SKM-1 treated with dmso at 0.1 percent for 144 hours (cell line): Measurements from ENCODE around the gene PEX16.

Experiments used
- DNase-seq: peaks from one replicate; lab custom pipeline; 2025; ENCODE audit not compliant: unreplicated experiment; lab: John Stamatoyannopoulos, UW

The PEX16 gene

DNA sequence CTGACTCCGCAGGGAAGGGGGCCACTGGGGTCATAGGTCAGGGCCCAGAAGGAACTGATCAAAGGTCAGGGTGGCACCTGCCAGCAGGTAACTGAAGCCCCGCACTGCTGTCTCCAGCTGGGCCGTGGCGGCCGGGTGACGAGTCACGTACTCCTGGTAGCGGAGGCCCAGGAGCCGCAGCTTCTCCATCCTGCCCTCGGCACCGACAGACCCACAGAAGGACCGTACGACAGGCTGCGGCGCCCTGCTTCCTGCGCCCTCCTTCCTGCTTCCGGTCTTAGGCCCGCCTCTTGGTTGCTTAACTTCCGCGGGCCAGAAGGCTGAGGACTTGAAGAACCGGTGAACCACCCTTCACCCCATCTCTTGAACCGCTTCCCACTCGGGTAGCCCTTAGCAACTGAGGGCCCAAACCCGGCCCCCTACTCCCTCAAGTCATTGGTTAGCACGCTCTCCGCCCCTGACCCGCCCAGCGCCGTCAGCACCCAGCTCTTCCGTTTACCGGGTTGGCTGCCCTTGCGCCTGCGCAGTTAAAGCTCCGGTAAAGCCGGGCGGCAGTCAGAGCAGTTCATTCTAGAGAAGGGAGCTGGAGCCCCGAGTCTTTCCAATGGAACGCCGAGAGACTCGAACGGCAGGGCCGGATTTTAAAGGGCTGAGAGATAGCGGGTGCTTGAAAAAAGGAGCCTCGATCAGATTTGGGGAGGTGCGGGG, at the start of gene PEX16:
TSS of gene PEX16 (minus strand) at position 255 of the 708 bp plus-strand sequence. CDS start at position 189, 66 bp downstream.
- DNase-seq = peak; percentile 99

DNA sequence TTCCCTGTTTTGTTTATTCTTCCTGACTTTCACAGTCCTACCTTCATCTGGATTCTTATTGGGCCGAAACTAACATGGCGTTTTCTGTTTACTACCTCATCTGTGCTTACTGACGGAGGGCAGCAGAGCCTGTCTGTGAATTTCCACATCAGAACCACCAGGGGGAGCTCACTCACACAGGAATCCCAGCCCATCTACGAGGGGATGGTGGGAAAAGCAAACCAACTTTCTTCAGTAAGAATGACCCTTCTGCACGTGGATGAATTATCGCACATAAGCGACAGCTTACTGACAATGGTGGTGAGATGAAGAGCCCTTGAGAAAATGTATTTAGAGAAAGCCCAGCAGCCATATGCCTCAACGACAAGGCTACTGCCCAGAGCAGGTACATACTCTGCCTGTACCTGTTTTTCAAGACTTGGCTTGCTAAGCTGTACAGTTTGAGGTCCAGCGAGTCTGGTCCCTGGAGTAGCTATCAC, 47.3 kb upstream of the PEX16 start:
- peak; percentile 40 for DNase-seq

DNA sequence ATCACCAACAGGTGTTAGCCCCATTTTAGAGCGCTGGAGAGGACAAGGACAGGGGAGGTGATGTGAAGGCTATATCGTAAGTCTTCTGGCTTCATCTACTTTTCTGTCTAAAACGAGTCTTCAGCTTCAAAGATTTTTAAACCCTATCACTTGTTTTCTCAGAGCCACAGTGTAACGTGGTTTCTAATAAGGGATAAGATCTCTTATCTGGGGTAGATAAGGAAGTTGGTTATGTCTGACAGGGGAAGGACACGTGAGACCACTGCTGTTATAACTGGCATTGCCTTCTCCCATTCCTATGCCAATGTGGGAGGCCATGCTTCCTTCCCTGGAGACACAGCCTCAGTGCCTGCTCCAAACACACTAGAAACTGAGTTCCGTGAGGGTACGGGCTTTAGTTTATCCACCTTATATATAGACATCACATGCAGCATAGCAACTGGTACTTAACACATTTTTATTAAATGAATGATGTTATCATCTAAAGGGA, 44.1 kb upstream of the PEX16 start:
- no peak for DNase-seq

DNA sequence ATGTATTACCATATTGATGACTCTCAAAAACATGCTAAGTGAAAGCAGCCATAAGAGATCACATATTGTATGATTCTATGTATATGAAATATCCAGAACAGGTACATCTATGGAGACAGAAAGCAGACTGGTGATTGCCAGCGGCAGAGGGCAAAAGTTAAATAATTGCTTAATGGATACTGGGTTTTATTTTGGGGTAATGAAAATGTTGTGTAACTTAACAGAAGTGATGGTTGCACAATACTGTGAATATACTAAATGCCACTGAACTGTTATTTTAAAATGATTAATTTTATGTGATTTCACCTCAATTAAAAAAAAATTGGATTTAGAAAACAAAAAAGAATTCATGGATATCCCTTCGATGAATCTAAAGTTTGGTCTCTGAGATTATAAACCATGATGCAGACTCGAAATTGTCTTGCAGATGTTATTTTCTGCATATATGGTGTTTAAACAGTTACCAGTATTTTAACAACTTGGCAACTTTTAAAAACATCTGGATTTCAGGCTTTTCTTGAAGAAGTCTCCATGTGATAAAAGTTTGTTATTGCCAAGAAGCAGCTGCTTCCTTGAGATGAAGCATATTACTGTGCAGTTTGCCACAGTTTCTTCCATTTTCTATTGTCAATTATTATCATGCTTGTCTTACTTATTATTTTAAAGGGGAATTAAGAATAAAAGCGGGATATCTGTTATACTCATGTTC, 42.9 kb upstream of the PEX16 start:
- no peak for DNase-seq

DNA sequence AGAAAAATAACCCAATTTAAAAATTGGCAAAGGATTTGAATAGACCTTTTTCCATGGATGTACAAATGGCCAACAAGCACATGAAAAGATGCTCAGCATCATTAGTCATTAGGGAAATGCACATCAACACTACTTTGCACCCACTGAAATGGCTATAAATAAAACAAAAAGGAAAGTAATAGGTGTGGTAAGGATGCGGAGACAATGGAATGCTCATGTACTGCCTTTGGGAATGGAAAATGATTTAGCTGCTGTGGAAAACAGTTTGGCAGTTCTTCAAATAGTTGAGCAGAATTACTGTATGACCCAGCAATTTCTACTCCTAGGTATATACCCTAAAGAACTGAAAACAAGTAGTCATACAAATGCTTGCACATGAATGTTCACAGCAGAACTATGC, 42.2 kb upstream of the PEX16 start:
- no peak for DNase-seq

DNA sequence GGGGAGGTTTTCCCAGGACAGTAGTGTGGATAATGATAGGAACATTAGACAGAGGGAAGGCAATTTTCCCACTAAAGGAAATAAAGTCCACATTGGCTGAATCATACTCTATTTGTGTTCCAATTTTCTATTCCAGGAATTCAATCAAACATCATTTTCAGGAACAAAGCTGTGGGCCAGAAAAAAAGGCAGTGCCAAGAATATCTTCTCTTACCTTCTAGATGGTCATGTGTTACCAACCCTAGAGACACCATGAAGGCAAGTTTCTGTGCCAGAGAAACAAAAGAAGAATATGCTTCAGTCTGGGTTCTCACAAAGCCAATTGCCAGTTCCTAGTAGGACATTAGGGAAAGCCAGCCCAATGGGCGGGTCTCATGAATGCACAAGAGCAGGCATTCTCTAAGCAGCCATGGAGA, 32.3 kb upstream of the PEX16 start:
- DNase-seq = no peak

DNA sequence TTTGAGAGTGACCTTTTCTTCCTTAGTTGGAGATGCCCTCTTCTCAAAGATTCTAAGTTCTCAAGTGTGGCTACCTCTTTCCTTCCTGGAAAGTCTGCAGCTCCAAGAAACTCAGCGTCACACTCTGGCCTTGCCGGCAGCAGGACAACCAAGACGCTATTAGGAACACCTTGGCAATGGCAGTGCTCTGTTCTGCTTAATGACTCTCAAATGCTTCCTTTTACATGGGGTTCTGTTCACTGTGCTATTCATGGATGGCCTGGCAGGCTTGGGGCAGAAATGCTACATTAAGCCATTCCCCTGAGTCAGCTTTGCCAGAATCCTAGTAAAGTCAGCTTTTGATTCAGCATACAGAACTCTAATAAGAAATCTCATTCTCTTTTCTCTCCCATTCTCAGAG, 30.7 kb upstream of the PEX16 start:
- DNase-seq = no peak

DNA sequence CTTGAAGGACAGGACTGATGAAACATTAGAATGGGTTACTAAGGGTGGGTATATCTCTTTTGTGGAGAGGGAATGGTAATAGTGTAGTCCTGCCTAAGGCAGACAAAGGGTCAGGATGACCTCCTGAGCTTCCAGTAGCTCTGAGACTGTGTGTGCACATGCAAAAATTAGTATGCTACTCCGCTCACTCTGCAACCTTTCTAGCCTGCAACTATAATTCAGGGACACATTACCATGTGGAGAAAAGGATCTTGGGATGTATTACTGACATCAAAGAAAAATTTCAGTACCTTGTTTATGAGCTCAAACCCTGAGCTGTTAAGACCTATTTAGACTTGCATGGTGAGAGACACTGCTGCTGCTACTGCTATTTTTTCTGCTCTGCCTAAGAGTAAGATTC, 30.2 kb upstream of the PEX16 start:
- DNase-seq = no peak

DNA sequence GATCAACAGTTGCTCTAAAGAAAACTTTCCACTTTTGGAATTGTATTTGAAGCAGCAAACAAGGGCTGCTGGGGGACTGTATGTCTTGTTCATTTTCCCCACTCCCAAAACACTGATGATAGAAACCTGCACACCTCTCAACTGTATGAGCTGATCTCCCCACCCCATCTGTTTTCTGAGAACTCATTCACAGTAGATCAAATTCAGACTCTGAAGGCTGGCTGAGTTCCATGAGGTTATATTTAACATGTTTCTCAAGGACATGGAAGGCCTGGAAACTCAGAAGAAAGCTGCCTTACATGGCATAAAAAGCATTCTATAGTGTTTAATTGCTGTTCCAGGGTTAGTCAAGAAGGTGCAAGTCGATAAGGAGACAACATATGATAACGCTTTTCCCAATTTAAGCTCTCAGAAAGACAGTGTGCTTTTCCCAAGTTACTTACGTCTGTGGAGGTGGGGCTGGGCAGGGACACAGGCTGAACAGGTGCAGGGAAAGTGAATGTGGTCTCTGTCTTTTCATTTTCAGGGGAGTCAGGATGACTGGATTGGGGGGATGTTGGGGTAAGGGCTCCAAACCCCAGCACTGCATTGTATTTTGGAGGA, 27.8 kb upstream of the PEX16 start:
- DNase-seq = no peak

DNA sequence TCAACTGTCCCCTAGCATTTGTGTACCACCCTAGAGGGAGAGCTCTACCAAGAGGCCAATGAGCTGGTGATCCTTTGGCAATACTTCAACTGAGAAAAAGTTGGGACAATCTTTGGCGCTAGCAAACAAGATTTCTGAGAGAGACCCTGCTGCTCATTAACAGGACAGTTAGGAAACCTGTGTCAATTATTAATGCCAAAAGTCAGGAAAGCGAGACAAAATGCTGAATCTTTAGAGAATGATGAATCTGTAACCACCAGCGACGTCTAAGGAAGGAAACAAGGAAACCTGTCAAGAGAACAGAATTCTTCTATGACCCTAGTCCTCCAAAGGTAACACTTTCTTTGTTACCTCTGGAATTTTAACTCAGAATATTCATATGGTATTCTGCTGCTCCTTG, 24.7 kb upstream of the PEX16 start:
- DNase-seq = no peak

DNA sequence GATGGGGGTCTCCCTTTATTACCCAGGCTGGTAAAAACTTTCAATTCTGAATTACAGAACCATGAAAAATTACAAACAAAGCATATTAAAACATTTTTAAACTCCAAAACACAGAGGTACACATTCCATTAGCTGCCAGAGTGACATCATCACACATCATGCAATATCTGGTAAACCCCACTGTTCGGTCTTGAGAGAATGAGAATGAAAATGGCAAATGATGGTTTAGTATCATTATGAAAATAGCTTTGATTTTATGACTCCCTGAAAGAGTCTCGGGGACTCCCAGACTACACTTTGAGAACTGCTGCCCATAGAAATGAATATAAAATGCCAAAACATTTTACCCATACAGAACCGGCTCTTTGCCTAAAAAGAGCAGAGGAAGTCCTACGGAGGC, 23.6 kb upstream of the PEX16 start:
- no peak for DNase-seq

DNA sequence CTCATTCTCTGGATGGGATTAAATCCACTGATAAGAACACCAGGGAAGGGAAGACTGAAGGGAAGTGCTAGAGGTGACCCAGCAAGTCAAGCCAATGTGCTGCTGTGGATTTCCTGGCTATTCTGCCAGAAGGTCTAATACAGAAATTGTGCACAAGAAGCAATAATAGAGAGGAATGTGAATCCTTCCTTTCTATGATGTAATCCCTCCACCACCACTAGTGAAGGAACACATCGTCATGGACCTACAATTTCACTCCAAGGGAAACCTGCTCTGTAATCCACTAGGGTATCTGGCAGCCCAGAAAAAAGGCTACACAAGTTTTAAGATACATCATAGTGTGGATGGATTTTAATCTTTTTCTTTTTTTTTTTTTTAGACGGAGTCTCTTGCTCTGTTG, 22.2 kb upstream of the PEX16 start:
- DNase-seq = no peak

DNA sequence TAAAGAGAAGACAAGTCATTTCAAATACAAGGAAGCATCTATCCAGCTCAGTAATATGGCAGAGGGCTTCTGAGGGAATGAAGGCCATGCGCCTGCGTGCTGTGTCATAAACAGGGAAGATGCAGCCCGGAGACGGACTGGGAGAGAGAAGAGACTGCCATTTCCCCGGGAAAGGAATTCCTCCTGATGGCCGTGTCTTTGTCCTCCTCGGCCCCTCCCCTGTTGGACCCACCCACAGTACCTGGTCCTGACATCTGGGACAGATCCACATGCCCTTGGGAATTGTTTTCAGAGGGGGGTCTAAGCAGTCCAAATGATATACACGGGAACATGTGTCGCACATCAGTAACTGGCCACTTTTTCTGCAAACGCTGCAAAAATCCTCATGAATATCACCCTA, 20.2 kb upstream of the PEX16 start:
- no peak for DNase-seq

DNA sequence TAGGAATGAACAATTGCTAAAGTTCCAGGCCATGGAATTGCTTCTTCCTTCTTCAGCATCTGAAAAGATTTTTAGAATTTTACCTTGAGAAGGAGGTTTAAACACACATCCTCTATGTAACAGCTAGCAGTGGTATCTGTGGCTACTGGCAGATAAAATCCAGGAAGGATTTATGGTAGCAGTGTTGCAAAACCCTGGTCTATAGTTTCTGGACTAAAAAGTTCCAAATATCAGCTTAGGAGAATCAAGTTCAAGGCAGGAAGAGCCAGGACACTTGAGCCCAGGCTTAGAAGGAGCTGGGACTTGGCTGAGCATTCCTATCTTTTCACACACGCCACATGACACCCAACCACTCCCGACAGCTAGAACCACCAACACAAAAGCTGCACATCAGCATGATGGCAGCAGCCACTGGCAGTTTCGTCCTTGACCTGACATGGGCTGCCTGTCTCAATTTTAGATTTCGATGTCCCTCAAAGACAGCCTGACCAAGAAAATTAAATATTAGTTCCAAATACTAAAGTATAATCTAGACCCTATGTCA, 18.9 kb upstream of the PEX16 start:
- no peak for DNase-seq

DNA sequence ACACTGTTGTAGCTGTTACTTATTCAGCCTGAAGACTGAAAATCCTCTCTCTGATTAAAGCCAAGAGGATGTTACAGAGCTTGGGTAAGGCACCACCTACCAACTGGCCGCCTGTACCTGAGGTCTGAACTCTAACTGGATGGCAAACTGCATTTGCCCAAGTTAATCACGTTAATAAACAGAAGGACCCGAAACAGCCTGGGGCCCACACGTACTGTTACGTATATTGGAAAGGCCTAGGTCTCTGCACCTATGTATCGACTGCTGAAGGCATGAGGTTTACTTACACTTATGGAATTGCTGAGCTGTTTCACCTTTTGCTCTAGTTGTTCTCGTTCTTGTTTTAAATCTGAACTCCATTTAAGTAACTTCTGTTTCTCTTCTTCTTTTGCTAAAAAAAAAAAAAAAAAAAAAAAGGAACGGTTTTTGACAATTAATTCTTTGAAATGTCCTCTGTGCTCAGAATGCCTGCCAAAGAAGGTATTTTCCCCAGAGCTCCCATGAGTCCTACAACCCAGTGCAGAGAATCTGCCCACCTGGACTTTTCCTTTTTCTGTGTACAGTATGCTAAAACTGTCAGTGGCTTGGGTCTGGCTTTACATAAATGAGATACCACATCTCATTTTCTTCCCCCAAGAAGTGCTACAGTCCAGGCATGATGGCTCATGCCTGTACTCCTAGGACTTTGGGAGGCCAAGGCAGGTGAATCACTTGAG, 17.8 kb upstream of the PEX16 start:
- DNase-seq = no peak

DNA sequence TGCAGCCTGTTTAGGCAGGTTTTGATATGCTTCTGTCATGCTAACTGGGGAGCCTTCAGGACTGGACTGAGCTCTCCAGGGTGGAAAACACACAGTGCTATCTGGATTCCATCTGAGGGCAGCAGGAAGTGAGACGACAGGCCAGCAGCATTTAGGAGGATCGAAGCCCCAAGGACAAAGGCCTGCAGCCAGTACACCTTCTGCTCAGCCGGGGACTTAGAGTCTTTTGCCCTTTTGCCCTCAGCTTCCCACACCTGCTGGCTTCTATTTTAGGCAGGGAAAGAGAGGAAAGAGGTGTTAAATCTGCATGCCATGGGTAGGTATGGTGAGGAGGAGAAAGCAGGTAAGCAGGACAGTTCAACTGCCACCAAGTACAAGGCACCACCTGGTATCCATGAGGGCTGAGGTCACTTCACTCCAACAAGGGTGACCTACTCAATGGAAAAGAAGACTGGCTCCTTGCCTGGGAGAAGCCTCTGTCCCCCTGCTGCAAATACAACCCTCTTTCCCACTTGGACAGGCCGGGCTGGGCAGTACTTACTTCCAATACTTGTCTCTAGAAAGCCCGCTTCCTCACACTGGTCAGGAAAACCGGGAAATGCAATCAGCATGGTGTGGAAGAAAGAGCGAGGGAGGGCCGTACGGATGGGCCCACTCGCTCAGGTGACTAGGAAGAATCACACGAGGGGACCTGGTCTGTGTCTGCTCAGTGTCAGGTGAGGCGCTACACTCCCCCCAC, 17.1 kb upstream of the PEX16 start:
- no peak for DNase-seq

DNA sequence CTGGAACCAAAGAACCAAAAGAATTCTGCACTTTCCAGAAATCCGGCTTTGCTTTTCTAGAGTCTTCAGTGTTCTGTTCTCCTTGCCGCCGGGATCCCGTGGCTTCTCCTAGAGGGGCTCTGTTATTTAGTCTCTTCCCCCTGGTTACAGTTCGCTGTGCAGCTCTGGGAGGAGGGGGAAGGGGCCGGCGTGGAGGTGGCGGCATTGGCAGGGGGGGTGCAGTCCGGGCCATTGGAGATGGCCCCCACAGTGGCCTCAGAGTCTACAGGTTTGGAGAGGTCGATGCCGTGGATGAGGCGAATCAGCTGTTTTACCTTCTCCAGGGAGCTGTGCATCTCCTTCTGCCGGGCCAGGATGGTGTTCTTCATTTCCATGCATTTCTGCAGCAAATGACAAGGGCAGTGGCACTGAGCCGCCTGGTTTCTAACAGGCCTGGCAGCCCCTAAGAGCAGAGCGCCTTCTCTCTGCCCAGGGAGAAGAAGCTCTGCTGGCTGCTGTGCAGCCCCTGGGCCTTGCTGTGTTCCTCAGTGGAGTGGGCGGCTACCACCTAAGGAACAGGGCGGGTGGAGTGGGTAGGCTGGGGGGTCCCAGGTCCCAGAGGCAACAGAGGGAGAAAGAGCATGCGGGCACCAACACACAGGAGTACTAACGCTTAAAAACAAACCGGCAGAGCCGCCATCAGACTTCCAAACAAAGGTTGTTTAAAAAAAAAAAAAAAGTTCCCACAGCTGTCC, 16.3 kb upstream of the PEX16 start:
- DNase-seq = no peak

DNA sequence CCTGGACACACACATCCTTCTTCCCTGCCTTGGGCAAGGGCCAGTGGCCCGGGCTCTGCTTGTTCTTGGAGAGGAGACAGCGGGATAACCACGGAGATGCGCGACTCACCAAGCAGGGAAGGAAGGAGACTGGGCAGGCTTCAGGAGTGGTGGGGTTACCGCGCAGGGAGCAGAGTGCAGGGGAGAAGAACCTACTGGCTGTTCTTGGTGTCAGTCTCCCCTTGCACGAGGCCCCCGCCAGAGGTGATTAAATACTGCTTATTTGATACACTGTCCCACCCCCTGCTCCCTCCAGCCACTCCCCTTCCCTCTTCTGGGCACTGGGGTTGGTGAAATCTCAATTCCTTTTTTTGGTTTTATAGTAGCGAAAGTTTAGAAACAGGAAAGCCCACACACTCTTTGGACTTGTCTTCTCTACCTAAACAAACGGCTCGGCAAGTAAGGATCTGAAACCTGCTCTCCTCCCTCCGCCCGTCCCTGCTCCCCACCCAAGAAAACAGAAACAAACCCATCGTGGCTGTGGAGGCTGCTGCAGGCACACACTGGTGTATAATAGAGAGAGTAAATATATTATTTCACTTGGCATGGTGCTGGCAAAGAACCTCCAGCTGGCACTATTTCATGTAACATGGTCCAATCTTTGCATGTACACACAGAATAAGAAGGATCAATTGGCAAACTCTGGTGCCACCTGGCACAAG, 15.6 kb upstream of the PEX16 start:
- no peak for DNase-seq

DNA sequence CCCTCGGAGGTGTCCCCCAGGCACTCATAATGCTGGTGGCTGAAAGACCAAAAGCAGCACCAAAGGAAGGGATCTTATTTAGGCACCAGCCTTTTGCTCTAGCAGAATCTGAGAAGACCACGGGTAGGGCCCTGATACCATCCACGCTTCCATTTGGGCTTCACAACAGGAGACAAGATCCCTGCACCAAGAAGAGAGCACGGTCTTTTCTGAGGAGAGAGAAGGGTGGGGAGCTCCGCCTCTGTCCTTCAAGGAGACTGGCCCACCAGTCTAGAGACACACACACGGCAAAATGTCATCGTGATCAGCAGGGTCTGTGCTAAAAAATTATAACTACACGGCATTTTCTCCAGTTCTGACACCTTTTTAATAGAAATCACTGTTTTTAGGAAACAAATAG, 14.5 kb upstream of the PEX16 start:
- no peak for DNase-seq
